ENCODE measurements around the gene ZNF622. TPM values are rescaled to one million over a fixed set of nuclear protein-coding genes. Genes with fewer than 3 reads are reported as not detected.

The ZNF622 gene
- total RNA-seq: 53.3 and 98.3 TPM in 2 replicates

DNA sequence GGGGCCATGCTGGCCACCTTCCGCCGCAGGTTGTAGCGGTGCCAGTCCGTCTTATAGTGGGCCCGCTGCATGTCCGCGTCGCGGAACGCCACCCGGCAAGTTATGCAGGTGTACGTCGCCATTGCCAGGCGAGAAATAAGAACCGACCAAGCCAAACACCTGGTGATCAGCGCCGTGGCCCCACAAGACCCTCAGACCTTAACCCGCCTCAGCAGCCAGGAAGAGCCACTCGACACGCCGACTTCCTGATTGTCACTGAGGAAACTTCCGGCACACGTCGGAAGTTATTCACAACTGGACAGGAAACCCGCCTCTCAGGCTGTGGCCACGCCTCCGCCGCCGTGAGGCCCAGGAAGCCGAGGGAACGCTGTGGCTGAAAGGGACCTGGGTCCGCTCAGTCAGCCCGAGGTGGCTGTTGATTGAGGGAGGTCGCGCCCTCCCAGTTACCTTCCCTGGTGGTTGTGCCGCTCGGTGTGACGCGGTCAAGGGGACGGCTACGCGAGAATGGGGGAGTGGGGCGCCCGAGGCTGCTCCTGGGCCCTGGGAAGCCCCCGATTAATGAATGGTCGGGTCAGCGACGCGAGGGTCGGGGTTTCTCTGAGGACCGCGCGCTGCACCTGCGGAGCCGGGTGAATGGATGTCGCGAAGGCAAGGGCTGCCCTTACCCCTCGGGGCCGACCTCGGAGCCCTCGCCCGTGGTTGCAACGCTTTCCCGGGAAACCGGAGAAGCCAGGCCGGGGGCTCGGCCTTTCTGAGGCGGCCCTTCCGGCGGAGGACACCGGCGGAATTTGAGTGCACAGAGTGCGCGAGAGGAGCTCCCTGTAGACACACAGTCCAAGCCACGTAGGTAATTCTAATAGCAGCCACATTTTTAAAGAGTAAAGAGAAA, at the start of gene ZNF622:
ZNF622 (minus strand) TSS at position 257 of the 889 bp plus-strand sequence; CDS start at position 122, 135 bp downstream.
- DNase-seq (ENCODE audit: low read depth): peak; percentile 91

DNA sequence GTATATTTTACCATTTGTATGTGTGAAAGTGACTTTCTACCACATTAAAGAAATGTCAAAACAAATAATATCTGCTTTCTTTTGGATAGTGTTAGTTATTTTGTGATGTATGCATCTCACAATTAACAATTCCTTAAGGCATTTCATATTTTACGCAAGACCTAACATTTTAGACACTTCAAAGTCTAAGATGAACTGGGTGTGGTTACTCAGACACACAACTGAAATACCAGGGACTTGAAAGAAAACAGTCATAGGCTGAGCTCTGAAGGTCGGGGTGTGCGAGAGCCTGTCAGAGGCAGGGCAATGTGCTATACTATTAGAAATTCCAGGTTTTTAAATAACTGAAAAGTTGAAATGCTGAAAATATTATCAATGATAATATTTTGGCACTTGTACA, 44.5 kb upstream of the ZNF622 start:
- DNase-seq (ENCODE audit: low read depth): no peak

DNA sequence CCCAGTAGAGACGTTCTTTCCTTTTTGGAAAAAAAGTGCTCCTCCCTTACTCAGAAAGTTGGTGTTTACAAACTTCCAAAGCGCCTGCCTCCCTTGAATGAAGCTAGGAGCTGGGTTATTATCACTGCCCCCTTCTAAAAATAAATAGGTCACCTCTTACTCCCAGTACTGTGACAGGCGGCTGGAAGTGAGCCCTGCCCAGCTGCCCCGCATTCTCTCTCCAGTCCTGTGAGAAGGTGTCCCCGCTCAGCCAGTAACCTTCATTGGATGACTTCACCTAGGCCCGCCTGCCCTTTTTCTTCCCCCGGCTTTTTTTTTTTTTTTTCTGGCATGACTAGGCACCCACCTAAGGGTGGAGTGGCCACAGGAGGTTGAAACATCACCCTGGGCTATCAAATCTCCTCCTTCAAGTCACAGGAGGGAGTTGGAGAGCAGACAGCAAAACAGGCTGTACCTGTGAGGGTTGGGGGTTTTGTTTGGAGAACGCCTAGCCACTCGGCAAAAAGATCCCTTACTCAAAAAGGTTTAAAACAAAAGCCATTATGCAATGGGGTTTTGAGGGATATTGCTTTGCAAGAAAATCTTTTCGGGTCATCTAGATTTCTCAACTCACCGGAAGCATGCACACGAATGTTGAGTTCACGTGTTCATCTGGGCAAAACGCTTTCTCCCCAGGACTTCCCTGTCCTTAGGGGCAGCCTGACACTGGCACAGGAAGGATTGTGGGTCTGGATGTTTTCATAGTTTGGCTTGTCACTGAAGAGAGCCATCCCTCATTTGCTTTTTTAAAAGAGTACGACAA, 43.3 kb upstream of the ZNF622 start:
- DNase-seq (ENCODE audit: low read depth): peak; percentile 85

DNA sequence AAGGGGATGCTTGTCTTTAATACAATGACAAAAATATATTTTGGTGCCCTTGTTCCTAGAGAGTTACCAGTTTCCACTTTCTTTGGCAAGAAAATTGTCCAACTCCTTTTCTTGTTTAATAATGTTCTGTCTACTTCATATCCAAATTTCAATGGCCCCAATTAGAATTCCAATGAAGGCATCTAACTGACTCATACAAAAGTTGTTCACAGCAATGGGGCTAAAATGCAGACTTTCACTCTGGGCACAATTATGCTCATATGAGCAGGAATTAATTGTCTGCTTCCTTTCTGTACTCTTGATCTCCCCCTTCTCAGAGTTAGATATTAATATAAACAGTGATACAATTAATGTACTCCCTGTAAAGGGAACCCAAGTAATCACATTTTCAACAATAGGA, 42.1 kb upstream of the ZNF622 start:
- peak; percentile 67 for DNase-seq (ENCODE audit: low read depth)

- no peak for DNase-seq (ENCODE audit: low read depth)
Measured at GRCh38 chr5:16505904-16506303, 40.3 kb upstream of the ZNF622 start.

- no peak for DNase-seq (ENCODE audit: low read depth)
Measured at GRCh38 chr5:16505140-16505891, 39.7 kb upstream of the ZNF622 start.

- no peak for DNase-seq (ENCODE audit: low read depth)
Measured at GRCh38 chr5:16504571-16504970, 39.0 kb upstream of the ZNF622 start.

GRCh38 chr5:16502866-16503265, 37.3 kb upstream of the ZNF622 start:
- peak; percentile 97 for DNase-seq (ENCODE audit: low read depth)

- no peak for DNase-seq (ENCODE audit: low read depth)
Measured at GRCh38 chr5:16500024-16500423, 34.4 kb upstream of the ZNF622 start.

- DNase-seq (ENCODE audit: low read depth): peak; percentile 73
Measured at GRCh38 chr5:16497546-16497945, 31.9 kb upstream of the ZNF622 start.

GRCh38 chr5:16493261-16493660, 27.7 kb upstream of the ZNF622 start:
- DNase-seq (ENCODE audit: low read depth): no peak

- DNase-seq (ENCODE audit: low read depth): peak; percentile 92
Measured at GRCh38 chr5:16492398-16493140, 27.0 kb upstream of the ZNF622 start.

GRCh38 chr5:16490911-16491310, 25.3 kb upstream of the ZNF622 start:
- DNase-seq (ENCODE audit: low read depth): no peak

GRCh38 chr5:16489322-16489791, 23.8 kb upstream of the ZNF622 start:
- DNase-seq (ENCODE audit: low read depth): peak; percentile 76

GRCh38 chr5:16487456-16487855, 21.9 kb upstream of the ZNF622 start:
- no peak for DNase-seq (ENCODE audit: low read depth)

DNA sequence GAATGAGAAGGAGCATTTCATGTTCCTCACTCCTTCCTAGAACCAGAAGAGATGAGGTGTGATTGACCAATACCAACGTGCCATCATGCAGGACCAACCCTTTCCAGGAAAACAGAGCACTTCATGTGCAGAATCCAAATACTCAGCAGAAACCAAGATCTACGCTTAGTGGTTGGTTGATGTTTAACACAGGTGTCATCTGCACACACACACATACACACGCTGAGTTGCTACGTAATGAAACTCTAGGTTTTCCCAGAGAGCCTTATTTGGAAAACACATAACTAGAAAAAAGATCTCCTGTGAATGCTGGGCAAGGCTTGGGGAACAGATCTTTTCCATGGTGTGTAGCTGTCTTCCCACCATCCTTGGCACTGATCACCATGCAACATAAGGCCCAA, 21.1 kb upstream of the ZNF622 start:
- peak; percentile 97 for DNase-seq (ENCODE audit: low read depth)

GRCh38 chr5:16485656-16486055, 20.1 kb upstream of the ZNF622 start:
- DNase-seq (ENCODE audit: low read depth): no peak

DNA sequence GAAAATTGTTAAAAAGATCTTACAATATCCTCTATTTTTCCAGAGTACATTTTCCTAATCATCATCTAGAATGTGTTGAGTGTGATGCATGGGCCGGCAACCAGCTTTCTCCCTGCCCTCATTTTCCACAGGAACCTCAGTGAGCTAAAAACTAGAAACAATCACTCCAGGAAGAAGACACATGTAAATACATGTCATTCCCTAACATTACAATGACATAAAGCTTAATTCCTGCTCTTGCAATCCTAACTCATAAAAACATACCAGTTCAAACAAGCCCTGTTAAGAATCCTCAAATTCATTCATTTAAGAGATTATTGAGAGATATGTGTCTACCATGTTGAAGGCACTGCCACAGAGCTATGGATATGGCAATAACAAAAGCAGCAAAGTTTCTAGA, 18.5 kb upstream of the ZNF622 start:
- DNase-seq (ENCODE audit: low read depth): no peak

- DNase-seq (ENCODE audit: low read depth): no peak
Measured at GRCh38 chr5:16483361-16483760, 17.8 kb upstream of the ZNF622 start.

- no peak for DNase-seq (ENCODE audit: low read depth)
Measured at GRCh38 chr5:16482891-16483290, 17.3 kb upstream of the ZNF622 start.

Data from renal cortical epithelial cell (primary cell).